ENCODE results near the gene ACP3. TPM values are rescaled to one million over a fixed set of nuclear protein-coding genes. Genes with fewer than 3 reads are reported as not detected.

ACP3 gene
- polyA plus RNA-seq, 1 donor (not counting 4 experiments of a cell fraction or from before 2014, with no cell fraction given): 1.3 TPM

DNA sequence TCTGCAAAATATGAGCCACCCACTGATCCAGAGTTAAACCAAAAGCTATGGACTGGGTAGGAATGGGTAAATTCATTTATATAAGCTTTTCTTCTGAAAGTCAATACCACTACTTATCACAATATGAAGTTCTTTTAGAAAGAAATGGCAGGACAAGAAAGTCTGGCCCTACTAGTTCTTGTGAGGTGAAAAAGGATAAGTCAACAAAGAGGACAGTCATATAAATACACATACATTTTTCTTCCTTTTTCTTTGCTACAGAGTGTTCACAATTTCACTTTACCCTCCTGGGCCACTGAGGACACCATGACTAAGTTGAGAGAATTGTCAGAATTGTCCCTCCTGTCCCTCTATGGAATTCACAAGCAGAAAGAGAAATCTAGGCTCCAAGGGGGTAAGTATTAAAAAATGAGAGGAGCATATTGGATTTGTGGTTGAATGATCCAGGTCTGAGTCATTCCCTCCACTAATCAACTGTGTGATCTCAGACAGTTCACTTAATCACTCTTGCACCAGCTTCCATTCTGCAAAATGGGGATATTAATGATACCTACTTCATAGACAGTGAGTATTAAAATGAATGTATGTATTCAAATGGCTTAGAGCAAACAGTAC is 27.6 kb downstream of the ACP3 start:
- Histone ChIP-seq H4K20me1 (ENCODE audit: control insufficient read depth, extremely low read depth, insufficient read depth, low read length) (no peaks in the 10 kb centered on the region), H3K9ac (ENCODE audit: control insufficient read depth, extremely low read depth, insufficient read depth, low read length) (no peak overlapping the region), H3K79me2 (ENCODE audit: control insufficient read depth, insufficient read depth, low read length) (no peaks in the 10 kb centered on the region), H3K9me1 (ENCODE audit: control insufficient read depth, extremely low read depth, insufficient read depth, low read length) (no peaks in the 10 kb centered on the region), H3K4me1 (ENCODE audit: control insufficient read depth, extremely low read depth, insufficient read depth, low read length) (peaks cover 15% of the 10 kb centered on the region), H3K27ac (ENCODE audit: control insufficient read depth, insufficient read depth, low read length) (no peak overlapping the region), H2AFZ (ENCODE audit: control insufficient read depth, low read length) (no peak overlapping the region), H3K27me3 (ENCODE audit: control insufficient read depth, extremely low read depth, insufficient read depth, low read length) (no peaks in the 10 kb centered on the region), H3K36me3 (ENCODE audit: control insufficient read depth in 2 of 2, extremely low read depth in 1 of 2, insufficient read depth in 2 of 2, low read length in 2 of 2) (no peaks in the 10 kb centered on the region), H3K4me2 (ENCODE audit: control insufficient read depth, extremely low read depth, insufficient read depth, low read depth, low read length) (no peak overlapping the region), H3K4me3 (ENCODE audit: control insufficient read depth in 2 of 3, extremely low read depth in 1 of 3, insufficient read depth in 2 of 3, low read depth in 1 of 3, low read length in 3 of 3) (no peak overlapping the region), H3K9me3 (ENCODE audit: control insufficient read depth, low read depth, low read length) (no peaks in the 10 kb centered on the region)
- dilution Hi-C loops (cut with MboI; ENCODE audit: extremely low pct_ligation_motif_present, low sequenced_read_pairs): no loop called here
- peak; percentile 48 for FAIRE-seq
- DNase-seq (ENCODE audit: low read depth, low spot score): no peak
- TF ChIP-seq EZH2 (IDR thresholded peaks at IDR 0.05; ENCODE audit: low read length): no peak
- TF ChIP-seq, protein P1, sequence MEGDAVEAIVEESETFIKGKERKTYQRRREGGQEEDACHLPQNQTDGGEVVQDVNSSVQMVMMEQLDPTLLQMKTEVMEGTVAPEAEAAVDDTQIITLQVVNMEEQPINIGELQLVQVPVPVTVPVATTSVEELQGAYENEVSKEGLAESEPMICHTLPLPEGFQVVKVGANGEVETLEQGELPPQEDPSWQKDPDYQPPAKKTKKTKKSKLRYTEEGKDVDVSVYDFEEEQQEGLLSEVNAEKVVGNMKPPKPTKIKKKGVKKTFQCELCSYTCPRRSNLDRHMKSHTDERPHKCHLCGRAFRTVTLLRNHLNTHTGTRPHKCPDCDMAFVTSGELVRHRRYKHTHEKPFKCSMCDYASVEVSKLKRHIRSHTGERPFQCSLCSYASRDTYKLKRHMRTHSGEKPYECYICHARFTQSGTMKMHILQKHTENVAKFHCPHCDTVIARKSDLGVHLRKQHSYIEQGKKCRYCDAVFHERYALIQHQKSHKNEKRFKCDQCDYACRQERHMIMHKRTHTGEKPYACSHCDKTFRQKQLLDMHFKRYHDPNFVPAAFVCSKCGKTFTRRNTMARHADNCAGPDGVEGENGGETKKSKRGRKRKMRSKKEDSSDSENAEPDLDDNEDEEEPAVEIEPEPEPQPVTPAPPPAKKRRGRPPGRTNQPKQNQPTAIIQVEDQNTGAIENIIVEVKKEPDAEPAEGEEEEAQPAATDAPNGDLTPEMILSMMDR (optimal IDR thresholded peaks at IDR 0.05 in 1 of 3, IDR thresholded peaks at IDR 0.05 in 1 of 3, conservative IDR thresholded peaks at IDR 0.05 in 1 of 3; ENCODE audit: extremely low read depth in 1 of 3, insufficient read depth in 2 of 3, low read length in 3 of 3): no peak

DNA sequence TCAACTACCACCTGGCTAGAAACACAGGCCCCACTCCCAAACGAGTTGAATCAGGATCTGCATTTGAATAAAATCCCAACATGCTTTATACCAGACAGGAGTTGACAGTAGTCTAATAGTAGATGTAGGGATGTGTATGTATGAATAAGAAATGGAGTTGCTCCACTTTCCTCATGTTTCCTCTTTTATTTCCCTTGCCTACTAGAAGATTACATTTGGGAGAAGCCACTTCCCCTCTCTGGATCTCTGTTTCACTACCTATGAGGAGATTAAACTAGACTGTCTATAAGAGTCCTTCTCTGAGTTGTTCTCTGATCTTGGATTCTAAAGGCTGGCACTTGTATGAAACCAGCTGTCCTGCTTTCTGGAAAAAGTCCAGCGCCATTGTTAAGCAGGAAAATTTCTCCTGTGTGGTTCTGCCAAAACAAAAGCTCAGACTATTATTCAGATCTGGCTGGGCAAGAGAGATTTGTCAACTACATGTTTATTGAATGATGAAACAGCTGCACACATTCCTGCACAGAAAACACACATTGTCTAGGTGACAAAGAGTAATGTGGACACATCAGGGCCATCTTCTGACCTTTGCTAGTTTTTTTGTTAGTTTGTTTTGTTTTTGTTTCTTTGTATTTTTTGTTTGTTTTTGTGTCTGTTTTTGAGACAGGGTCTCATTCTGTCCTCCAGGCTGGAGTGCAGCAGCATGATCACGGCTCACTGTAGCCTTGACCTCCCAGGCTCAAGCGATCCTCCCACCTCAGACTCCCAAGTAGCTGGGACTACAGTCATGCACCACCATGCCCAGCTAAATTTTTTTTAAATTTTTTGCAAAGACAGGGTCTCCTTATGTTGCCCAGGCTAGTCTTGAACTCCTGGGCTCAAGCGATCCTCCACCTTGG is 29.9 kb downstream of the ACP3 start:
- Histone ChIP-seq H3K9ac (ENCODE audit: control insufficient read depth, extremely low read depth, insufficient read depth, low read length) (no peak overlapping the region), H2AFZ (ENCODE audit: control insufficient read depth, low read length) (no peak overlapping the region), H4K20me1 (ENCODE audit: control insufficient read depth, extremely low read depth, insufficient read depth, low read length) (no peaks in the 10 kb centered on the region), H3K27ac (ENCODE audit: control insufficient read depth, insufficient read depth, low read length) (no peak overlapping the region), H3K36me3 (ENCODE audit: control insufficient read depth in 2 of 2, extremely low read depth in 1 of 2, insufficient read depth in 2 of 2, low read length in 2 of 2) (no peaks in the 10 kb centered on the region), H3K9me3 (ENCODE audit: control insufficient read depth, low read depth, low read length) (no peaks in the 10 kb centered on the region), H3K79me2 (ENCODE audit: control insufficient read depth, insufficient read depth, low read length) (no peaks in the 10 kb centered on the region), H3K4me1 (ENCODE audit: control insufficient read depth, extremely low read depth, insufficient read depth, low read length) (peaks cover 15% of the 10 kb centered on the region), H3K4me3 (ENCODE audit: control insufficient read depth in 2 of 3, extremely low read depth in 1 of 3, insufficient read depth in 2 of 3, low read depth in 1 of 3, low read length in 3 of 3) (no peak overlapping the region), H3K27me3 (ENCODE audit: control insufficient read depth, extremely low read depth, insufficient read depth, low read length) (no peaks in the 10 kb centered on the region), H3K9me1 (ENCODE audit: control insufficient read depth, extremely low read depth, insufficient read depth, low read length) (no peaks in the 10 kb centered on the region), H3K4me2 (ENCODE audit: control insufficient read depth, extremely low read depth, insufficient read depth, low read depth, low read length) (no peak overlapping the region)
- TF ChIP-seq, protein P1 (optimal IDR thresholded peaks at IDR 0.05 in 1 of 3, IDR thresholded peaks at IDR 0.05 in 1 of 3, conservative IDR thresholded peaks at IDR 0.05 in 1 of 3; ENCODE audit: extremely low read depth in 1 of 3, insufficient read depth in 2 of 3, low read length in 3 of 3): no peak
- TF ChIP-seq EZH2 (IDR thresholded peaks at IDR 0.05; ENCODE audit: low read length): no peak
- FAIRE-seq: no peak
- dilution Hi-C loops (cut with MboI; ENCODE audit: extremely low pct_ligation_motif_present, low sequenced_read_pairs): no loop called here
- DNase-seq (ENCODE audit: low read depth, low spot score): peak; percentile 44

All from keratinocyte (primary cell).